ENCODE measurements around the gene ZCCHC3.

DNA sequence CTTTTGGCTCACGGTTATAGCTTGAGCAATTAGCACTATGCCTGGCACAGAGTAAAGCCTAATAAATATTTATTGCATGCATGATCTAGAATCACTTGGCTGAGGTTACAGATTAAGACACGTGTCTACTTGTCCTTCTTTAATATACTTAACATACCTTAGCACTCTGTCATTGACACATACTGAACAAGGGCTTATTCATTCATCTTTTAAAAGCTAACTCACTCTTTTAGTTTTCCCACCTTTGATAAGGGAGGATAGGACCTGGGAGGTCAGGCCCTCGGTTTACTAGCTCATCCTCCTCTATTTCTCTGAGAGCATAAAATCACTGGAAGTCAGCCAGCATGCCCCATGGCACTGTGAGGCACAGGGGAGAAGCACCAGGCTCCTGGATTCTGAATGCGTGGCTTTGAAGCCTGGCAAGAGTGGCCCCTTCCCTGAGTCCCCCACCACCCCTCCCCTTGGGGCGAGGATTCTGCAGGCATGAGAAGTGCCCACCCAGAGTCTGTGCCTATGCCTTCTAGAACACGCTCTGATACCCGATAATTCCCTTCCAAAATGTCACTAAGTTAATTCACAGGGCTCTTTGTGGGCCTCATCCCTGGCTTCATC is 11.2 kb downstream of the ZCCHC3 start:
- no peak for TF ChIP-seq EZH2 (IDR thresholded peaks at IDR 0.05; ENCODE audit: insufficient read depth, poor library complexity, severe bottlenecking)
- no peak for TF ChIP-seq EZH2phosphoT487 (IDR thresholded peaks at IDR 0.05; ENCODE audit: insufficient read depth, low read depth)
